SK-N-MC (cell line): ENCODE data around the gene PXDC1.

Source experiments
- EZH2 ChIP-seq: fragments of 200-600 bp; sonication (generic); IDR thresholded peaks from one replicate; pipeline ENCODE4 v1.6.1; 2017; ENCODE audit warnings: antibody characterized with exemption
- POLR2AphosphoS5 ChIP-seq: IDR thresholded peaks from 2 replicates; pipeline ENCODE4 v1.6.1; 2012; ENCODE audit warnings: mild to moderate bottlenecking, low read depth, low read length, borderline replicate concordance

- no peak for TF ChIP-seq EZH2
- TF ChIP-seq POLR2AphosphoS5, result no peak
Observed at GRCh38 chr6:3711776-3712175, 39.7 kb downstream of the PXDC1 start.
